Measurements from ENCODE around the gene HLA-DOB.

DNA sequence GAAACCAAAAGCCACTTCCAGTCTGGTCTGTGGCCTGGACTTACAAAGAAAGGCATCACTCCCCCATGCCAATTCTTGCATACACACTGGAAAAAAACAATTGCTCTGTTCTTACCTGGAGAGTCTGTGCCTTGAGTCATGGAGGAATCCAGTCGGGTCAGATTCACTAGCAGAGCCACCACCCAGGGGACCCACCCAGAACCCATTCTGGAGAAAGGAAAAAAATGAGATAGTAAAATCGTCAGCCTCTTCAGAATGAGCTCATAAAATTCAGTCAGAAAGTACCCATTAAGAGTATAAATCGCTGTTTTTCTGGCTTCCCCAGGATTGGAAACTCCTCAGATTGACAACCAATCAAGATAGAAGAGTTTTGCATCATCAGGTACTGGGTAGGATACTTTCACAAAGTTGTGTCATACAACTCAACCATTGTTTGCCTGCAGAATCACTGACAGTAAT, at the start of gene HLA-DOB:
- peak in 1 of 3 donors; percentile 21 for TF ChIP-seq POLR2AphosphoS5 (IDR thresholded peaks at IDR 0.05)
- TF ChIP-seq, protein P1, sequence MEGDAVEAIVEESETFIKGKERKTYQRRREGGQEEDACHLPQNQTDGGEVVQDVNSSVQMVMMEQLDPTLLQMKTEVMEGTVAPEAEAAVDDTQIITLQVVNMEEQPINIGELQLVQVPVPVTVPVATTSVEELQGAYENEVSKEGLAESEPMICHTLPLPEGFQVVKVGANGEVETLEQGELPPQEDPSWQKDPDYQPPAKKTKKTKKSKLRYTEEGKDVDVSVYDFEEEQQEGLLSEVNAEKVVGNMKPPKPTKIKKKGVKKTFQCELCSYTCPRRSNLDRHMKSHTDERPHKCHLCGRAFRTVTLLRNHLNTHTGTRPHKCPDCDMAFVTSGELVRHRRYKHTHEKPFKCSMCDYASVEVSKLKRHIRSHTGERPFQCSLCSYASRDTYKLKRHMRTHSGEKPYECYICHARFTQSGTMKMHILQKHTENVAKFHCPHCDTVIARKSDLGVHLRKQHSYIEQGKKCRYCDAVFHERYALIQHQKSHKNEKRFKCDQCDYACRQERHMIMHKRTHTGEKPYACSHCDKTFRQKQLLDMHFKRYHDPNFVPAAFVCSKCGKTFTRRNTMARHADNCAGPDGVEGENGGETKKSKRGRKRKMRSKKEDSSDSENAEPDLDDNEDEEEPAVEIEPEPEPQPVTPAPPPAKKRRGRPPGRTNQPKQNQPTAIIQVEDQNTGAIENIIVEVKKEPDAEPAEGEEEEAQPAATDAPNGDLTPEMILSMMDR (IDR thresholded peaks at IDR 0.05) = no peak
